Brain microvascular endothelial cell (primary cell): Measurements from ENCODE around the gene TMEM232.
"Not testable (repeated sequence)": the region's sequence is repeated elsewhere in the genome, so short reads cannot be mapped to it uniquely, and the experiment has no call there.

ENCODE experiments used
- DNase-seq: peaks from one replicate; pipeline ENCODE4 v3.0.0-alpha.2; 2020
- H3K27ac ChIP-seq: fragments of 250-450 bp; sonication (Bioruptor Pico); 2 replicates; pipeline ENCODE4 v1.5.1; 2020; ENCODE audit warnings: mild to moderate bottlenecking, moderate library complexity
- H3K27me3 ChIP-seq: fragments of 250-450 bp; sonication (Bioruptor Pico); replicated peaks from 2 replicates; pipeline ENCODE4 v1.5.1; 2020; ENCODE audit warnings: mild to moderate bottlenecking
- H3K36me3 ChIP-seq: fragments of 250-450 bp; sonication (Bioruptor Pico); replicated peaks from 2 replicates; pipeline ENCODE4 v1.5.1; 2020; ENCODE audit warnings: mild to moderate bottlenecking
- H3K4me3 ChIP-seq: 2 replicates; pipeline ENCODE4 v1.5.1; 2011; ENCODE audit warnings: low read depth, mild to moderate bottlenecking, control low read depth, low read length, moderate library complexity
- CTCF ChIP-seq: IDR thresholded peaks from 2 replicates; pipeline ENCODE4 v1.5.1; 2011; ENCODE audit warnings: low read depth, mild to moderate bottlenecking, moderate library complexity, low read length, control low read depth, inconsistent platforms; ENCODE audit errors: missing control alignments
- in situ Hi-C: cut with HindIII; loops from 2 replicates; pipeline ENCODE4 v1.10.0; 2017; ENCODE audit warnings: low sequenced_read_pairs, low pct_ligation_motif_present

The TMEM232 gene

GRCh38 chr5:110681953-110682352 is 44.5 kb downstream of the TMEM232 start:
- H3K27ac ChIP-seq: no peak overlapping the region
- no peak for TF ChIP-seq CTCF
- H3K36me3 ChIP-seq: no peaks in the 10 kb centered on the region
- no peak overlapping the region for H3K4me3 ChIP-seq
- no peak for DNase-seq
- in situ Hi-C loops: no loop called here
- no peaks in the 10 kb centered on the region for H3K27me3 ChIP-seq

DNA sequence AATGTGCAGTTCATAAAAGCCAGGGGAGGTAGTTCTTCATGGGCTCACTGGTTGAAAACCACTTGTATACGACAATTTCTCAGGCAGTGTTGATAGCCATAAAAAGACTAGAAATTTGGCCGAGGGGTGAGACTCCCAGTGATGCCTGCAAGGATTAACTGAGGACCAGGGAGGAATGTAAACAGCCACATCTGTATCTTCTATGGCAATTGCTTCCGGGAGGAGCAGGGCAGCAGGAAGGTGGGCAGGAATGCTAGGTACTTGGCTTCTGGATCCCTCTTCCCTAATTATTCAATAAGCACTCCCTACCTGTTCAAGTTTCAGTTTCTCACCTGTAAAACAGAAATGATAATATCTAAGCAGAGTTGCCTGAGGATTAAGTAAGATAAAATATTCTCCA is 45.4 kb downstream of the TMEM232 start:
- Histone ChIP-seq H3K36me3 (no peaks in the 10 kb centered on the region), H3K27me3 (no peaks in the 10 kb centered on the region), H3K4me3 (no peak overlapping the region), H3K27ac (no peak overlapping the region)
- in situ Hi-C loops: no loop called here
- TF ChIP-seq CTCF: no peak
- no peak for DNase-seq

- H3K36me3 ChIP-seq, H3K27ac ChIP-seq, in situ Hi-C loops, DNase-seq, H3K27me3 ChIP-seq, H3K4me3 ChIP-seq: not testable (repeated sequence)
Observed at GRCh38 chr5:110676554-110676953, 49.9 kb downstream of the TMEM232 start.

GRCh38 chr5:110665184-110665726 is 61.2 kb downstream of the TMEM232 start:
- in situ Hi-C loops: no loop called here
- no peak for TF ChIP-seq CTCF
- no peak for DNase-seq
- no peak overlapping the region for H3K4me3 ChIP-seq
- H3K36me3 ChIP-seq: no peaks in the 10 kb centered on the region
- H3K27ac ChIP-seq: no peak overlapping the region
- no peaks in the 10 kb centered on the region for H3K27me3 ChIP-seq

GRCh38 chr5:110663525-110663924 is 62.9 kb downstream of the TMEM232 start:
- in situ Hi-C loops: no loop called here
- no peak overlapping the region for H3K4me3 ChIP-seq
- no peaks in the 10 kb centered on the region for H3K27me3 ChIP-seq
- no peaks in the 10 kb centered on the region for H3K36me3 ChIP-seq
- H3K27ac ChIP-seq: no peak overlapping the region
- no peak for TF ChIP-seq CTCF
- DNase-seq: no peak

DNA sequence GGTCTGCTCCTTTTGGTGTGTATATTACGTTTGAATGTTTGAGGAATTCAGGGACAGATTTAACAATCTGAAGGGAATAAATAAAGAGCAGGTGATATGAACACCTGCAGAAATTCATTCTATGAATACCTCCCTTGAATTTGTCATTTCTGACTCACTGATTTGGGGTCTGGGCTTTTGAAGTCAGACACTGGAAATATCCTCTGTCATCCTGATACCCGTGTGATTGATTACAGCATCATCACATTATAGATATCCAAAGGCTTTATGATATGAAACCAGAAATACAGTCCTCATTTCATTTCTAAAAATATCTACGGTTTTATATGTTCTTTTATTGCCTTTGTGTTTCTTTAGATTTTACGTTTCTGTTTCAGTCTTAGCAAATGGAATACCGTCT is 68.5 kb downstream of the TMEM232 start:
- H3K27me3 ChIP-seq: no peaks in the 10 kb centered on the region
- TF ChIP-seq CTCF: no peak
- H3K27ac ChIP-seq: no peak overlapping the region
- no peak overlapping the region for H3K4me3 ChIP-seq
- in situ Hi-C loops: no loop called here
- H3K36me3 ChIP-seq: no peaks in the 10 kb centered on the region
- DNase-seq: no peak
